ENCODE data around the gene RAPGEF1.

DNA sequence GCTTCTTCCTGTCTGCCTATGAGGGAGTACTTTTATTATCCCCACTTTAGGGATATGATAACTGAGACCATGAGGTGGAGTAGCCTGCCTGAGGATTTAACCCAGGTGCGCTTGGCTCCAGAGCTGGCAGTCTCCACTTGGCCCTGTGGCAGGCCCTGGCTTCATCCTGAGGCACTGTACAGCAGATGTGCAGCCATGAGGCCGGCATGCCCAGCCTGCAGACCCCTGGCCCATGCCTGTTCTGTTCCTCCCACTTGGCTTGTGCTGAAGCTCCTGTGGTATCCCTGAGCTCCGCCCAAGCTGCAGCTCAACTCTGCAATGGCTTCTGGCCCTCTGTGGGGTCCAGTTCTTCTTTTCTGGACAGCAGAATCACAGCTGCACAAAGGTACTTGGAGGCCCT, 31.8 kb upstream of the RAPGEF1 start:
- TF ChIP-seq POLR2A (IDR thresholded peaks at IDR 0.05; ENCODE audit: low read length) = no peak
- TF ChIP-seq GATA1 (IDR thresholded peaks at IDR 0.05; ENCODE audit: low read depth, low read length) = no peak
